Ammon's horn (tissue), 1 donor: ENCODE results near the gene SLC25A22.

Experiments used
- DNase-seq: peaks from one replicate; pipeline ENCODE4 v3.0.0-alpha.2; 2016; ENCODE audit warnings: low spot score

Gene SLC25A22

DNA sequence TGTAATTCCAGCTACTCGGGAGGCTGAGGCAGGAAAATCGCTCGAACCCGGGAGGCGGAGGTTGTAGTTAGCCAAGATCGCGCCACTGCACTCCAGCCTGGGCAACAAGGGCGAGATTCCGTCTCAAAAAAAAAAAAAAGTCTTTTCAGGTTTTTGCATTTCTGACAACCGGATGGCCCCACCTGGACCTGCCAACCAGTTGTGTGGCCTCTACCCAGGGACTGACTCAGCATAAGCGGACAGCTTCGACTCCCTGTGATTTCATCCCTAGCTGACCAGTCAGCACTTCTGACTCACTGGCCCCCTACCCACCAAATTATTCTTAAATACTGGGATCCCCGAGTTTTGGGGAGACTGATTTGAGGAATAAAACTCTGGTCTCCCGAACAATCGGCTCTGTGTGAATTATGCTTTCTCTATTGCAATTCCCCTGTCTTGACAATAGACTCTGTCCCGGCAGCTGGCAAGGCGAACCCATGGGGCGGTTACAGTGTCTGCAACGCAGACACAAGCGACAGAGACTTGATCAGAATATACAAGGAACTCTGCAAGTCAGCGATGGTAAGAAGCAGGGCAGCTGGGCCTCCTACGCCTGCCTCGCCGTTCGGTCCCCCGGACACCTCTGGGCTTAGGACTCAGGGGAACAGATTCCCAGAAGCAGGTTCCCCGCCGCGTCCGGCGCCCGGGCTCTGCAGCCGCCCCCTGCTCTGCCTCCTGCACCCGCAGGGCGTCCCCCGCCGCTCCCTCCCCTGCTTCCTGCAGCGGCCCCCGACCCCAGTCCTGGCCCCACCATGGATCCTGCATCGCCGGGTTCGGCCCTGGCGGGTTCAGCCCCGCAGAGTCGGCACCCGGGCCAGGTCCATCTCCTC lies 51.6 kb downstream of the SLC25A22 start:
- peak; percentile 76 for DNase-seq

DNA sequence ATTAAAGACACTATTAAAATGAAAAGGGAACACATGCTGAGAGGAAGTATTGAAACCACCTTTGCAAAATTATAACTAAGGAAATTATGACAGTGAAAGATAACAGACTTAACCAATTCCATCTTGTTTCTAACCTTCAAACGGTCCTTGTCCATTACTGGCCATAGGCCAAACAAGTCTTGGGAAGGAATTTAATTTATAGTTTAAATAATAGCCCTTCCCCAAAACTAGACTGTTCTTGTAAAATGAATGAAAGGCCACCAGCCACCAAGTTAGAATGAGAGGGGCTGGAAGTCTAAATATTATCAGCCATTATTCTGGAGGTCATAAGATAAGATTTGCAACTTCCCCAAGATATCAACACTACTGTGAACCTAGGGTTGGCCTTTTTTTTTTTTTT lies 52.7 kb downstream of the SLC25A22 start:
- no peak for DNase-seq

DNA sequence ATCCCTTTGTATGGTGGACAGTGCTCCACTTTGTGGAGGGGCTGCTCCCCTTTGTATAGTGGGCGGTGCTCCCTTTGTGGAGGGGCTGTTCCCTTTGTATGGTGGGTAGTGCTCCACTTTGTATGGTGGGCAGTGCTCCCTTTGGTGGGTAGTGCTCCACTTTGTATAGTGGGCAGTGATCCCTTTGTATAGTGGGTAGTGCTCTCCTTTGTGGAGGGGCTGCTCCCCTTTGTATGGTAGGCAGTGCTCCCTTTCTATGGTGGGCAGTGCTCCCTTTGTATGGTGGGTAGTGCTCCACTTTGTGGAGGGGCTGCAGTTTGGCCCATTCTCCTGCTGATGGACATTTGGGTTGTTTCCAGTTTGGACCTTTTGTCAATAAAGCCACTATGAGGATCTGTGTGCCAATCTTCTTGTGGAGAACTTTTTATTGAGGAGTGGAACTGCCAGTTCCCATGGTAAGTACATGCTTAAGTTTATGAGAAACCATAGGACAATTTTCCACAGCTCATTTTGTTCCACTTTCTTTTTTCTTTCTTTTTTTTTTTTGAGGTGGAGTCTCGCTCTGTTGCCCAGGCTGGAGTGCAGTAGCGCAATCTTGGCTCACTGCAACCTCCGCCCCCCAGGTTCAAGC lies 55.4 kb downstream of the SLC25A22 start:
- DNase-seq: no peak

DNA sequence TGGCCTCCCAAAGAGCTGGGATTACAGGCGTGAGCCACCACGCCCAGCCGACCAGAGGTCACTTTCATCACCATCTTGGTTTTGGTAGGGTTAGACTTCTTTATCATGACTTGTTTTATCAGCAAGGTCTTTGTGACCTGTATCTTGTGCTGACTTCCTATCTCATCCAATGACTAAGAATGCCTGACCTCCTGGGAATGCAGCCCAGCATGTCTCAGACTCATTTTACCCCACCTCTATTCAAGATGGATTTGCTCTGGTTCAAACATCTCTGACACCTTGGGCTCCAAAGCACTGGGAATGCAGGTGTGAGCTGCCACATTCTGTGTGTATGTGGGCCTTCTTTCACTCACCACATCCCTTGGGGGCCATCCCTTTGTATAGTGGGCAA lies 55.9 kb downstream of the SLC25A22 start:
- no peak for DNase-seq
